HG03571 (cell line): ENCODE data around the gene CDHR1.
"Not testable (repeated sequence)": the region's sequence is repeated elsewhere in the genome, so short reads cannot be mapped to it uniquely, and the experiment has no call there.

ENCODE experiments used
- ATAC-seq: cut with Tn5 transposase; IDR thresholded peaks from one replicate; pipeline ENCODE4 v1.9.1; 2021; ENCODE audit not compliant: unreplicated experiment

Gene CDHR1

DNA sequence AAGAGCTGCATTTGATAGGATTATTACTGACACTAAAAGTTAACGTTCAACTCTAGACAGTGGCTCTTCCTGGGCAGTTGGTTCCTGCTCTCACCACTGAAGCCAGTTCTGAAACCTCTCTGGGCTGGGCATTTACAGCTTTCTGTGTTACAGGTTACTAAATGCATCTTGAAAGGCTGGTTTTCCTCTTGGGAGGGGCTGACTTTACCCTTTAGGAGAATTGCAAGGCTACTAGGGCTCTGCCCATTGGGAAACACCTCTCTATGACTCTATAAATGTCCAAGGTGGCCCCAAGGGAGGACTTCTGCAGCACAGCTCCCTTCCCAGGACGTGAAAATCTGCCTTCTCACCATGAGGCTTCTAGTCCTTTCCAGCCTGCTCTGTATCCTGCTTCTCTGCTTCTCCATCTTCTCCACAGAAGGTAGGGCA is 20.8 kb upstream of the CDHR1 start, which contains the start of gene GPR15LG:
Gene GPR15LG (plus strand): TSS at position 301 of the 429 bp plus-strand sequence. CDS start 51 bp downstream, at position 352.
- ATAC-seq = peak; percentile 66

DNA sequence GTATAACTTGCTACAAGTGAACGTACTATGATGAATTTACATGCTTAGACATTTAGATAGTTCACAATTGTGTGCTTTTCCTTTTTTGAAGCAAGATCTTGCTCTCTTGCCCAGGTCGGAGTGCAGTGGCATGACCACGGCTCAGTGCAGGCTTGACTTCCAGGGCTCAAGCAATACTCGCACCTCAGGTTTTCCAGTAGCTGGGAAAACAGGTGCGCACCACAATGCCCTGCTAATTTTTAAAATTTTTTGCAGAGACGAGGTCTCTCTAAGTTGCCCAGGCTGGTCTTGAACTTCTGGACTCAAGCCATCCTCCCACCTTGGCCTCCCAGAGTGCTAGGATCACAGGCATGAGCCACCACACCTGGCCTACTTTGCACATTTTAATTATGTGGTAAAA is 18.9 kb upstream of the CDHR1 start:
- no peak for ATAC-seq

DNA sequence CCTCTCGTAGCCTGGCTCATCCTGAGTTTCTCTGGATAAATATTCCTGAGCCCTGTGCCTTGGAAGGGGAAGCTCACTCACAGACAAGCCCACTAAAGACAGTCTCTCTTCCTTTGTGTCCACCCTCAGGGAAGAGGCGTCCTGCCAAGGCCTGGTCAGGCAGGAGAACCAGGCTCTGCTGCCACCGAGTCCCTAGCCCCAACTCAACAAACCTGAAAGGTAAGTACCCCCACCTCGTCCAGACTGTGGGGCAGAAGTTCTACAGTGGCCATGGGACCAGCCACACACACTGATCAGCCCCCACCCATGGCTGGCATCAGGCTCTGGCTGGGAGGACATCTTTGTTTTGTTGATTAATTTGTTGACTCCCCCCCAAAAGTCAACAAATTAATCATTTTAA is 18.0 kb upstream of the CDHR1 start:
- ATAC-seq = no peak

DNA sequence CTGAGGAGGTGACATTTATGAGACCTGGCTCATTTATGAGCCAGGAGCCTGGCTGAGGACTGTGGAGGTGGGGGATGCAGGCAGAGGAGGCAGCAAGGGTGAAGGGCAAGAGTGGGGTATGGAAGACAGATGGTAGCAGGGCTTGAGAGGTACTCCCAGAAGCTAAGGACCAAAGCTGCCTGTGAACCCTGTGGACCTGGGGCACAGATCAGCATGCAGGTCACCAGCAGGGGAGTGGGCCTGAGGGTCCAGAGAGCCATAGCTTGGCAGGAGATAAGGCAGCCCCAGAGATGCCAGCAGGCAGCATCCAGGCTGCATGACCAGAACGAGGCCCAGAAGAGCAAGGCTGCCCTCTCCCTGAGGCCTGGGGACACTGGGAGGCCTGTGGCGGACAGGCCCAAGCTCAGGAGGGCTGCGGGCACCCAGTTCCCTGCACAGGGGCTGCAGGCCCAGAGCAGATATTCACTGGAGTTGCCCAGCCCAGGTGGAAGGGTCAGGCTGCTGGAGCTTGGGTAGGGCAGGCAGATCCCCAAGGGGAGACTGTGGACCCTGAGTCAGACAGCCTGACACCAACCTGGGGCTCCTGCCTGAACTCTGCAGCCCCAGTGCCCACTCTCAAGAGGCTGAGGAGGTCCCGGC is 17.4 kb upstream of the CDHR1 start:
- ATAC-seq = no peak

DNA sequence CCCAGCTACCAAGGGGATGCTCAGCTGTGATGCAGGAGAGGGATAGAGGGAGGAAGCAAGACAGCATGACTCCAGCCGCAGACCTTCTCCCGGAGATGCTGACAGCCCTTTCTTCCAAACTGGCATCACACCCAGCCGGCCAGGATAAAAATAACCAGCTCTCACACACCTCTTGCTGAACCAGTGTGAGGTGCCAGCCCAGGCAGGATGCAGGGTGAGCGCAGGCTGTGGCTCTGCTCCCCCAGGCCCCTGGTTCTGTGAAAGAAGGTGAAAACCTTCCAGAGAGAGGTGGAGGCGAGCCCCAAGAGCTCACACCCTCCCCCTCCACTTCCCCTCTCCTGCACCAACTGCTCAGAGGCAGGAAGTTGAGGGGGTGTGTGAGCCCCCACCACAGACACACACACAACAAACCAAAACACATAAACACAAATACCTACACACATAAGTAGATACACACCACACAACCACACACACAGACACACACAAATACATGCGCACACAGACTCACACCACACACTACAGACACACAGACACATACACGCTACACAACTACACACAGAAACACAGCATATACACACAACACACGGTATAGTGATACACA is 16.7 kb upstream of the CDHR1 start:
- ATAC-seq = peak; percentile 40

DNA sequence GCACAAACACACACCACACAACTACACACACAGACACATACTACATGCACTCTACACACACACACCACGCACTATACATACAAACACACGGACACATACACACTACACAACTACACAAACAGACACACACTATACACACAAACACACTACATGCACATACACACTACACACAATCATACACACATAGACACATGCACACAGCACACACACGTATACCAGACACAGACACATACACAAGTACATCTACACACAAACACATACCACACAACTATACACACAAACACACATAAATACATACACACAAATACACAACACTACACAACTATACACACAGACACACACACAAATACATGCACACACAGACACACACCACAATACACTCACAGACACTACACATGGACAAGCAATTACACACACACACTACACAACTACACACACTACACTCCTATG is 16.2 kb upstream of the CDHR1 start:
- no peak for ATAC-seq

DNA sequence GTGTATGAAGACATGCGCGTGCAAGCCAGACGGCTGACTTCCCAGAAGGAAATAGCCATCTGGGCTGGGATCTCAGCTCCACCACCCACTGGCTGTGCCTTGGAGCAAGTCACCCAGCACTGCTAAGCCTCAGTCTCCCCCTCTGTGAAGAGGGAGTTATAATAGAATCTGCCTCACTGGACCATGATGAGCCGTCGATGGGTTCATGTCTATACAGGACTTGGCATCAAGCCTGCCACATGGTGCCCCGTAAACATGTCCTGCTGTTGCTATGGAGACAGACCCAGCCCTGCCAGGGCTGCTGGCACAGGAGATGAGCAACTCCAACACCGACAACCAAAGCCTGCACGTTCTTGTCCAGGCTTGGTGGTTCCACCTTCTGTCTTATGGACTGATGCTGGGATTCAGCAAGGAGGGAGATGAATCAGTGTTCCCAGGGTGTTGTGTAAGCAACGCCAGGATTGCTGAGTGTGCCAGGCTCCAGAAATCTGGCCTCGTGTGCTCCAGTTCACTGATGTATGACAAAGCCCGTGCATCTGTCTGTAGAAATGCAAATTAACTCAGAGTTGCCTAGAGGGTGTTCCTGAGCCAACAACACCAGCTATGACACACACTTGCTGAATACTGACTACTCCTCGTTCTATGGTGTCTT is 15.2 kb upstream of the CDHR1 start:
- peak; percentile 89 for ATAC-seq

DNA sequence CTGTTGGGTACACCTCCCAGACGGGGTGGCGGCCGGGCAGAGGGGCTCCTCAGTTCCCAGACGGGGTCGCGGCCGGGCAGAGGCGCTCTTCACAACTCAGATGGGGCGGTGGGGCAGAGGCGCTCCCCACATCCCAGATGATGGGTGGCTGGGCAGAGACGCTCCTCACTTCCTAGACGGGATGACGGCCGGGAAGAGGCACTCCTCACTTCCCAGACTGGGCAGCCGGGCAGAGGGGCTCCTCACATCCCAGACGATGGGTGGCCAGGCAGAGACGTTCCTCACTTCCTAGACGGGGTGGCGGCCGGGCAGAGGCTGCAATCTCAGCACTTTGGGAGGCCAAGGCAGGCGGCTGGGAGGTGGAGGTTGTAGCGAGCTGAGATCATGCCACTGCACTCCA is 14.0 kb upstream of the CDHR1 start:
- not testable (repeated sequence) for ATAC-seq

DNA sequence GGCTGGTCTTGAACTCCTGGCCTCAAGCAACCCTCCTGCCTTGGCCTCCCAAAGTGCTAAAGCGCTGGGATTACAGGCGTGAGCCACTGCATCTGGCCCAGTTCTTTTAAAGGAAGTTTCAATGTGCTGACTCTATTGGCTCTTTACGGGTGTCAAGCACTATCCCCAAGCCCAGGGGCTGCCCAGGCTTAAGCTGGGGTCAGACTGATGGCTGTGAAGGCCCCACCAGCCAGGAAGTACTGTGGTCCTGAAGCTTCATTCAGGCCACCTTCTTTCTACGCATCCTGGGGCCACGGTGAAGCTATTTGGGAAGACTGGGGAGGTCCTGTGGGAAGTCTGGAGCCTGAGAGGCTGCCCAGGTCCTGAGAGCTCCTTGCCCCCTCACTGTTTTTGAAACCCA is 12.7 kb upstream of the CDHR1 start:
- no peak for ATAC-seq

DNA sequence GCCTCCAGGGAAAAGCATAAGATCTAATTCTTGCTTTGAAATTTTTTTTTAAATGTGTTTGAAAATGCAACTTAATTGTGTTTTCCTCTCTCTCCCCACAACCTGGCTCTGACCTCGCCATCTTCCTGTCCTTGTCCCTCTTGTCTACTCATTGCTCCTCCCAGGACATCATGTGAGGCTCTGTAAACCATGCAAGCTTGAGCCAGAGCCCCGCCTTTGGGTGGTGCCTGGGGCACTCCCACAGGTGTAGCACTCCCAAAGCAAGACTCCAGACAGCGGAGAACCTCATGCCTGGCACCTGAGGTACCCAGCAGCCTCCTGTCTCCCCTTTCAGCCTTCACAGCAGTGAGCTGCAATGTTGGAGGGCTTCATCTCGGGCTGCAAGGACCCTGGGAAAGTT is 9.8 kb upstream of the CDHR1 start:
- ATAC-seq = no peak

DNA sequence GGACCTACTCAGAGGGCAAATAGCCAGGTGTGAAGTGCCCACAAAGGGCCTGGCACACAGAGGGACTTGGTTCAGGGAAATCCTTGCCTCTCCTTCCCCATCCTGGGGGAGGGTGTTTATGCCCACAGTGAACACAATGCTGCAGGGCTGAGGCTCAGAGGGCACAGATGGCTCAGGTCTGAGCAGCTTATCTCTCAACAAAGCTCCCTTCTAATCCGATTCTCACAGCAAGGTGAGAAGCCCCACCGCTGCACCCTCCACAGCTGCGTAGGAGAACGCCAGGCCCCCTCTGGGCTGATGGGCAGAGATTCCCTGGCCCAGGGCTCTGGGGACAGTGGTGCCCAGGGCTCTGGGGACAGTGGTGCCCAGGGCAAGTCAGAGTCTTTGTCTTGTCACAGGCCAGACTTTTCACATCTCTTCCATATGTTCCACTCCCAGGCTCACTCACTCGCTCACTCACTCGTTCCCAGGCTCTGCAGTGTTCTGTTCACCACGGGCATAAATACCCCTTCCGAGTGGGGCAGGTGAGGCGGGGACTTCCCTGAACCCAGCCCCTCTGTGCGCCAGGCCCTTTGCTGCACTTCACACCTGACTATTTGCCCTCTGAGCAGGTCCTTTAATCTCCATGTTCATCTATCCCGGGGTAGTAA is 8.7 kb upstream of the CDHR1 start:
- no peak for ATAC-seq

DNA sequence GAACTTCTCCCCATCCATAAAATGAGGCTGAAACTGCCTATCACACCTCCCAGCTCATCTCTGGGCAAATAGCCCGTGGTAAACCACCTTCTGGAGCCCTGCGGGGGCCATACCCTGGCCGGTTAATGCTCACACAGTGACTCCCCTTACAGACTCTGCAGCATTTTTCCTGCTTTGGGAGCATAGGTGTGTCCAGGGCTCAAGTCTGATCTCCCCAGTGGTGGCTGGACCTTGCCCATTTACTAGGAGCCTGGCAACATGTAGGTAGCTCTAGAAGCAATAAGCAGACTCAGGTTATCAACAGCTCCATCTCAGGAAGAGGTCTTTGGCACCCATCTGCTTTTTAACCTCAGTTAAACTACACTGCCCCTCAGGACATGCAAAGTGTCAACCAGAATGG is 5.5 kb upstream of the CDHR1 start:
- no peak for ATAC-seq

DNA sequence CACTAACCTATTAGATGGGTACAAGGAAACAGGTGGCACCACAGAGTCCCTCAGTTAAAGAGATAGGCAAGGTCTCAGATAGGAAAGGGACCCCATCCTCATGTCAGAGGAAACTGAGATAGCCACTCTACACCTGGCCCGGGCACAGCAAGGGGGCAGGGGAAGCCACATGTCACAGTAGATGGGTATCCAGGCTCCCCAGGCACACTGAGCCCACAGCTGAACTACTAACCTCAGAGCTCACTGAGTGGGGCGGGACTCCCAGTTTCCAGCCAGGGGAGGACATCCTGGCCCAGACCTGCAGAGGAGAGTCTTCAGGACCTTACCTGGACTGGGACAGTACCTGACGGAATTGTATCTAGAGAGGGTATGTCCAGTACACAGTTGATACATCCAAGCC is 3.7 kb upstream of the CDHR1 start:
- no peak for ATAC-seq

DNA sequence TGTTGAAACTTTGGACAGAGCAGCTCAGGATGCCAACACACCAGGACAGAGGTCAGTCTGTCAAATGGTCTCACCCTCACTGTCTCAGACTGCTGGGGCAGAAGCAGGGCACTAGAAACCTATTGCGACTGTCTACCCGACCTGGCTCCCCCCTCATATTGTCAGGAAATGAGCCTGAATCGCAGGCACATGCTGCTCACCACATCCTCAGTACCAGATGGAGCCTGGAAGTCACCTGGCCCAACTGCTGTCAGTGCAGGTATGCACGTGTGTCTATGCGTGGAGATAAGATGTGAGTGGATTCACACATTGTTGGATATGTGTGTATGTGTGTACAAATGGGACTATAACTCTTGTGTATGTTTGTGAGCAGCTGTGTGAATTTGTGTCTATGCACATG is 3.2 kb upstream of the CDHR1 start:
- ATAC-seq = no peak

DNA sequence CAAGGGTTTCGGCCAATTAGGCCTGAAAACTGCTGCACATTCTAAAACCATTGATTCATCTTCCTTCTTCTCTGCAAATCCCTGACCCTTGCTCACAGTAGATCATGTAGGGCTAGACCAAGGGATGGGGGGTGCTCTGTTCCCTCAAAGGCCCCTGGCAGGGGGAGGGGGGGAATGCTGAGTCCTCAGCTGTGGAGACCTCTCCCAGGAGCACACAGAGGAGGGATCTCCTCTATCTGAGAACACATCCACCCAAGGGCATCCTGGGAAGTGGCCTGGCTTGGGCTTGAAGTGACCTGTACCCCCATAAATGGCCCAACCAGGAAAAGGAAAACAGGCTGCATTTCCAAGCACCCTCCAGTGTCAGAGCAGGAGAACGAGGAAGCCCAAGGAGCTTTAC is 1.0 kb upstream of the CDHR1 start:
- ATAC-seq = no peak

DNA sequence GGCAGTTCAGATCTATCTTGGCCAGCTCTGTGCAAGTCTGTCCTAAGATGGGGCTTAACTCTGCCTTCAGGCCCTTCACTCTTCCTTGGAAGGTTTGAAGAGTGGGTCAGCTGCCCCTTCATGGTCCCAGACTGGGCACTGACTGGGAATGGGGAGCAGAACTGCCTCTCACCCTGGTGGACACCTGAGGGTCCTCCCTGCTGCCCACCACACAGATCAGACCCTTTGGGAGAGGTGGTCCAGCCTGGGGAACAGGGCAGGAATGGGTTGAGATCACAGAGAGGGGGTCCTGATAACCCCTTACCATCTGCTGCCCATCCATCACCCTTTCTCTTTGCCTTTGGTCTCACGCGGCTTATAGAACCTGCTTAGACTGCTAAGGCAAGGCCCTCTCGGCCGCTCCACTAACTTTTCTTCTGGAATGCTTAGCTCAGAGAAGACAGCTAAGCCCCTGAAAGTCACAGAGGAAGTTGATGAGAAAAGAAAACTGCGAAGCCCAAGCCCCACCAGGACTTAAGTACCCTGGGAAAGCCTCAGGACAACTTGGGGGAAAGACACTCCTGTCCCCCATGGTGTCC is 402 bp upstream of the CDHR1 start:
- ATAC-seq = no peak

DNA sequence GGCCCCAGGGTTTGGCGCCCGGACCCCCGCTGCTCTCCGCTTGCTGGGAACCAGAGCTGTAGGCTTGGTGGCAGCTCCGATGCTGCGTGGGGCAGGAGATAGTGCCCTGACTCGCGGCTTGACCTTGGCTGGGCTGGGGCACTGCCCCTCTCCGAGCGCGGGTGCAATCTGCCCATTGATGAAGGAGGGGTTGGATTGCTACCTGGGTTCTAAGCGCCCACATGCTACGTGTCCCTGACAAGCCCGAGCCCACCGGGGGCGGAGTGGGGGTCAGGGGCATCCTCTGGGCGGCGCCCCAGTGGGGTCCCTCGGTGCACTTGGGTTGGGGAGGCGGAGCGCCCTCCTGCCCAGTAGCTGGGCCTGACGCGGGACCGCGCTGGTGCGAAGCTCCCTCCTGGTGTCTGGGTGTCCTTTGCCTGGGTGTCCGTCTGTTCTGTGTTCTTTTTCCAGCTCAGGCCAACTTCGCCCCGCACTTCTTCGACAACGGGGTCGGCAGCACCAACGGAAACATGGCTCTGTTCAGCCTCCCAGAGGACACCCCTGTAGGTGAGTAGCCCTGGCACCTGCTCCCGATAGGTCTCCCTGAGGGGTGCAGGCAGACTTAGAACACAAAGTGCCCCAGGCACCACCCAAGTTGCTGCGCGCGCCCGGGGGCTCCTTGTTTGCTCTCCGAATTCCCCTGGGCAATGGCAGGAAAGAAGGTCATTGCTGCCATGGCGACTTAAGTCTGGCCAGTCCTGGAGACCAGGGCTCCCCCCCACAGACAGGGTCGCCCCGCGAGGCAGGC is 900 bp downstream of the CDHR1 start:
- ATAC-seq = no peak

DNA sequence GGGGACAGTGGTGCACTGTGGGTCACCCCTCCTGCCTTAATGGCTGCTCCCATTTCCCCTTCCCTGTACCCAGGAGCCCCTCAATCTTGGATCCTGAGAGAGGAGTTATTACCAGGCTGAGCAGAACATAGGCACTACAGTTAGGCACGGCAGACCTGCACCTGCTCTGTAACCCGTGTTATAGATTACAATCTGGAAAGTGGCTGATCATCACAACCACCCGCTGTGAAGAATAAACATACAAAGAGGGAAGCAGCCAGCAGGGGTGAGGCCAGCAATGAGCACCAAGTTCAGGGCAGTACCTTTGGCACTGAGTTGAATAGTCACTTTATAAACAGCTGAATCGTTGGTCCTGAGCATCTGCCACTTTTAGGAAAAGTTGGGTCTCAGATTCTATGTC is 1.7 kb downstream of the CDHR1 start:
- ATAC-seq = no peak

DNA sequence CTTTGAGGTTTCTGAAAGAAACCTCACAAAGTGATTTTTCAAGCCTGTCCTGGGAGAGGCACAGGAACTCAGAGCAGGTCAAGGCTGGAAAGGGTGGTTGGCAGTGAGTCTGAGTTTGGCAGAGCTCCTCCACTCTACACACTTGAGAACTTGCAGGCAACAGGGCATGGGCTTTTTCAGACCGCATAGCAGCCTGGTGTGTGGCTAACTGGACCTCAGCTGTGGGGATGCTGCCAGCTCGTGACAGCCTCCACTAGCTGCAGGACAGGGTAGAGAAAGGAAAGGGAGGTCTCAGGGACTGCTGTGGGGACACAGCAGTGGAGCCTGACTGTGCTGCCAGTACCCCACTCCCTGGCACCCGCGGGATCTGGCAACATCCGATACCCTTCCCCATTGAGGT is 2.6 kb downstream of the CDHR1 start:
- ATAC-seq = no peak

DNA sequence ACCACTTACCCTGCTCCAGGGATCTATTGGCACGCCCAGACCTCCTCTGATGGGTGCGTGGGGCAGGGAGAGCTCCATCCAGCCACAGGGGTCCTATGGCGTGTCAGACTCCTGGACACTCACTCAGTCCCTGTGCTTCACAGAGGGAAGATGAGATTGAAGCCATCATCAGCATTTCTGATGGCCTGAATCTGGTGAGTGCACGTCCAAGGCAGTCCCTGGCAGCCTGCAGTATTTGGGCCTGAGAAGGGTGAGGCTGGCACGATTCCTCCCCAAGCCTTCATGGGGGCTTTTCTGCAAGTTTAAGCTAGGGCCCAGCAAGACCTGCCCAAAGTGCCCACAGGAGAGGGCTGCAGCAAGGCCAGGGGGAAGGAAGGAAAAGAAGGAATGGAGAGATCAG is 3.3 kb downstream of the CDHR1 start:
- no peak for ATAC-seq
